HCT116 (cell line): ENCODE measurements around the gene AMOTL1. TPM values are rescaled to one million over a fixed set of nuclear protein-coding genes. Genes with fewer than 3 reads are reported as not detected.

ENCODE experiments used
- ATAC-seq: fragments of 200-7000 bp; cut with Tn5 transposase; 2 replicates; pipeline ENCODE4 v1.9.1; 2020; ENCODE audit warnings: mild to moderate bottlenecking, moderate library complexity
- BruUV-seq: library from RNA; stranded (reverse); fragments of 400-500 nt; replicated peaks from 2 replicates; lab custom pipeline; 2021; lab: Mats Ljungman, UMichigan
- CTCF ChIA-PET: fragments of 300-600 bp; sonication (Branson Sonifier 250); formaldehyde crosslinking; loops from one replicate; lab custom pipeline; 2021; ENCODE audit warnings: antibody characterized with exemption; lab: Charles Lee
- POLR2A ChIA-PET: fragments of 300-600, 350-600 bp; sonication (Branson Sonifier 250); formaldehyde crosslinking; loops from one replicate; lab custom pipeline; 2021; ENCODE audit warnings: antibody characterized with exemption; lab: Charles Lee
- RAD21 ChIA-PET, 2 experiments: fragments of 300-600 bp; sonication (Branson Sonifier 250); formaldehyde crosslinking; loops; one replicate each; lab custom pipeline; 2023; ENCODE audit warnings: low total read pairs in 2 of 2; ENCODE audit not compliant: uncharacterized antibody in 2 of 2, unreplicated experiment in 2 of 2, low non-redundant PET in 1 of 2; lab: Charles Lee
- DNase-seq: peaks from one replicate; pipeline ENCODE4 v3.0.0-alpha.2; 2010; ENCODE audit warnings: low read depth, low spot score
- H2AFZ ChIP-seq: fragments of 200-600 bp; shearing (Covaris generic), sonication (generic); 2 replicates; pipeline ENCODE4 v1.6.1; 2017; ENCODE audit warnings: low read depth, mixed run types, mixed read lengths, antibody characterized with exemption, low read length; ENCODE audit not compliant: poor library complexity, severe bottlenecking
- H3K27ac ChIP-seq: 2 replicates; pipeline ENCODE4 v1.5.1; 2012; ENCODE audit warnings: low read depth, low read length
- H3K27me3 ChIP-seq: fragments of 200-600 bp; sonication (generic); 2 replicates; pipeline ENCODE4 v1.6.1; 2016; ENCODE audit warnings: mixed run types, low read length, mixed read lengths; ENCODE audit not compliant: insufficient read depth
- H3K36me3 ChIP-seq, 2 experiments: fragments of 200-500 bp in 1 of 2; fragments of 200-600 bp in 1 of 2; sonication (Bioruptor generic) in 1 of 2; sonication (generic) in 1 of 2; 2 replicates each; pipeline versions ENCODE4 v1.5.1 to v1.6.1; 2014 to 2016; ENCODE audit warnings: low read length in 2 of 2, inconsistent platforms in 1 of 2, mixed read lengths in 1 of 2, mixed run types in 1 of 2; ENCODE audit not compliant: insufficient read depth in 2 of 2, control insufficient read depth in 1 of 2
- H3K4me1 ChIP-seq, 2 experiments: fragments of 200-600 bp in 1 of 2; sonication (generic) in 1 of 2; 2 replicates each; pipeline versions ENCODE4 v1.5.1 to v1.6.1; 2012 to 2017; ENCODE audit warnings: low read length in 2 of 2, inconsistent platforms in 1 of 2, mild to moderate bottlenecking in 1 of 2, mixed read lengths in 1 of 2, mixed run types in 1 of 2, moderate library complexity in 1 of 2; ENCODE audit not compliant: insufficient read depth in 2 of 2, control insufficient read depth in 1 of 2
- H3K4me2 ChIP-seq: fragments of 200-600 bp; sonication (generic); 2 replicates; pipeline ENCODE4 v1.6.1; 2017; ENCODE audit warnings: mixed run types, low read length, mixed read lengths
- H3K4me3 ChIP-seq, 2 experiments: fragments of 200-600 bp in 1 of 2; sonication (generic) in 1 of 2; replicated peaks in 1 of 2; 2 replicates each; pipeline ENCODE4 v1.5.1; 2011 to 2016; ENCODE audit warnings: low read length in 2 of 2, control low read depth in 1 of 2, low read depth in 1 of 2, mild to moderate bottlenecking in 1 of 2, mixed read lengths in 1 of 2, mixed run types in 1 of 2
- H3K79me2 ChIP-seq: fragments of 200-600 bp; sonication (generic); 2 replicates; pipeline ENCODE4 v1.6.1; 2017; ENCODE audit warnings: mild to moderate bottlenecking, mixed run types, low read length, moderate library complexity, mixed read lengths; ENCODE audit not compliant: insufficient read depth
- H3K9ac ChIP-seq: fragments of 200-600 bp; sonication (generic); 2 replicates; pipeline ENCODE4 v1.6.1; 2016; ENCODE audit warnings: low read length, mixed read lengths
- H3K9me2 ChIP-seq: fragments of 200-600 bp; sonication (generic), shearing (Covaris generic); 2 replicates; pipeline ENCODE4 v1.6.1; 2017; ENCODE audit warnings: mixed run types, mild to moderate bottlenecking, moderate library complexity; ENCODE audit not compliant: insufficient read depth
- H3K9me3 ChIP-seq, 2 experiments: fragments of 200-500 bp in 1 of 2; fragments of 200-600 bp in 1 of 2; sonication (Bioruptor generic) in 1 of 2; sonication (generic) in 1 of 2; 2 replicates each; pipeline ENCODE4 v1.6.1; 2014 to 2017; ENCODE audit warnings: low read length in 2 of 2, mixed read lengths in 2 of 2, inconsistent platforms in 1 of 2, low read depth in 1 of 2, mild to moderate bottlenecking in 1 of 2, mixed run types in 1 of 2, moderate library complexity in 1 of 2; ENCODE audit not compliant: control insufficient read depth in 1 of 2, insufficient read depth in 1 of 2
- H4K20me1 ChIP-seq: fragments of 200-600 bp; sonication (generic), shearing (Covaris generic); 2 replicates; pipeline ENCODE4 v1.6.1; 2017; ENCODE audit warnings: mixed run types, mild to moderate bottlenecking, moderate library complexity; ENCODE audit not compliant: insufficient read depth
- ATF3 ChIP-seq: IDR thresholded peaks from 2 replicates; pipeline ENCODE4 v1.6.1; 2012
- CBX3 ChIP-seq: IDR thresholded peaks from 2 replicates; pipeline ENCODE4 v1.6.1; 2012; ENCODE audit warnings: low read depth
- CEBPB ChIP-seq: IDR thresholded peaks from 2 replicates; pipeline ENCODE4 v1.6.1; 2012; ENCODE audit warnings: low read depth
- CTCF ChIP-seq, 3 experiments: fragments of 200-600 bp in 1 of 3; sonication (generic) in 1 of 3; IDR thresholded peaks in 2 of 3; conservative IDR thresholded peaks in 1 of 3; 2 replicates each; pipeline ENCODE4 v1.5.1; 2012 to 2017; ENCODE audit warnings: low read depth in 2 of 3, low read length in 2 of 3, antibody characterized with exemption in 1 of 3, borderline replicate concordance in 1 of 3, control low read depth in 1 of 3, mild to moderate bottlenecking in 1 of 3, mixed read lengths in 1 of 3, mixed run types in 1 of 3, moderate library complexity in 1 of 3; ENCODE audit not compliant: insufficient read depth in 1 of 3
- EGR1 ChIP-seq: IDR thresholded peaks from 2 replicates; pipeline ENCODE4 v1.6.1; 2012; ENCODE audit warnings: low read depth
- ELF1 ChIP-seq: IDR thresholded peaks from 2 replicates; pipeline ENCODE4 v1.6.1; 2012; ENCODE audit warnings: low read depth, borderline replicate concordance
- EZH2 ChIP-seq: fragments of 200-600 bp; sonication (generic); IDR thresholded peaks from 2 replicates; pipeline ENCODE4 v1.6.1; 2017; ENCODE audit warnings: antibody characterized with exemption, mixed run types
- EZH2phosphoT487 ChIP-seq: fragments of 200-600 bp; IDR thresholded peaks from 2 replicates; pipeline ENCODE4 v1.6.1; 2018; ENCODE audit warnings: antibody characterized with exemption, borderline replicate concordance
- JUND ChIP-seq: IDR thresholded peaks from 2 replicates; pipeline ENCODE4 v1.6.1; 2012
- MAX ChIP-seq: IDR thresholded peaks from 2 replicates; pipeline ENCODE4 v1.6.1; 2012
- POLR2A ChIP-seq: IDR thresholded peaks from 2 replicates; pipeline ENCODE4 v1.7.0; 2011; ENCODE audit warnings: borderline replicate concordance; ENCODE audit not compliant: insufficient read depth, insufficient read length; ENCODE audit errors: extremely low read depth
- POLR2AphosphoS5 ChIP-seq: IDR thresholded peaks from 2 replicates; pipeline ENCODE4 v1.6.1; 2011; ENCODE audit warnings: mild to moderate bottlenecking, low read depth, low read length, moderate library complexity
- RAD21 ChIP-seq: IDR thresholded peaks from 2 replicates; pipeline ENCODE4 v1.6.1; 2012; ENCODE audit warnings: low read depth, mild to moderate bottlenecking
- REST ChIP-seq: IDR thresholded peaks from 2 replicates; pipeline ENCODE4 v1.6.1; 2012; ENCODE audit warnings: low read depth
- SIN3A ChIP-seq: IDR thresholded peaks from 2 replicates; pipeline ENCODE4 v1.6.1; 2012; ENCODE audit warnings: low read depth
- SP1 ChIP-seq: IDR thresholded peaks from 2 replicates; pipeline ENCODE4 v1.6.1; 2012; ENCODE audit warnings: low read depth
- TCF7L2 ChIP-seq: IDR thresholded peaks from 2 replicates; pipeline ENCODE4 v1.7.0; 2011; ENCODE audit warnings: borderline replicate concordance, inconsistent platforms; ENCODE audit not compliant: insufficient read depth, insufficient read length; ENCODE audit errors: extremely low read depth
- YY1 ChIP-seq: IDR thresholded peaks from 2 replicates; pipeline ENCODE4 v1.6.1; 2011; ENCODE audit warnings: low read length, low read depth, moderate library complexity, mild to moderate bottlenecking; ENCODE audit not compliant: insufficient replicate concordance; ENCODE audit errors: extremely low read depth
- ZBTB33 ChIP-seq: IDR thresholded peaks from 2 replicates; pipeline ENCODE4 v1.6.1; 2011; ENCODE audit warnings: mild to moderate bottlenecking, low read length, moderate library complexity; ENCODE audit not compliant: insufficient replicate concordance; ENCODE audit errors: extremely low read depth
- ZFX ChIP-seq: fragments of 450-650 bp; IDR thresholded peaks from 2 replicates; pipeline ENCODE4 v1.6.1; 2017
- intact Hi-C: fragments of 100-400 bp; cut with micrococcal nuclease; formaldehyde crosslinking; loops from 2 replicates; pipeline ENCODE4 v1.10.0; 2022
- total RNA-seq: library from RNA; stranded (reverse); gene quantifications from one replicate; pipeline ENCODE4 v1.2.1, GENCODE V29; 2021; ENCODE audit not compliant: unreplicated experiment

AMOTL1 gene
- total RNA-seq, 1 experiment from 2014 or later = 27.6 TPM

- Histone ChIP-seq H3K9ac (no peak overlapping the region), H3K36me3 (no peaks in the 10 kb centered on the region; a peak in 1 of 4 replicates), H3K27me3 (no peaks in the 10 kb centered on the region), H4K20me1 (no peaks in the 10 kb centered on the region), H3K4me2 (no peak overlapping the region), H3K79me2 (no peaks in the 10 kb centered on the region), H3K4me1 (peaks cover 16 to 29% of the 10 kb centered on the region in 2 experiments), H2AFZ (no peak overlapping the region), H3K9me2 (no peaks in the 10 kb centered on the region), H3K27ac (no peak overlapping the region), H3K4me3 (no peak overlapping the region), H3K9me3 (no peaks in the 10 kb centered on the region)
- DNase-seq (no peak), ATAC-seq (no peak)
- ChIA-PET POLR2A (no interaction called here), RAD21 (no interaction called here), CTCF (interaction anchor here (1.8 kb wide), 1 partner anchor 10 kb away, joined by 7 read pairs; no protein-coding TSS in a partner anchor)
- BruUV-seq = no TSS peak
- intact Hi-C loops = no loop called here
- TF ChIP-seq ZFX (no peak), YY1 (no peak), MAX (no peak), CTCF (IDR thresholded peaks at IDR 0.05 in 2 of 3, conservative IDR thresholded peaks at IDR 0.05 in 1 of 3; ENCODE audit: borderline replicate concordance in 1 of 3, insufficient read depth in 1 of 3, low read depth in 2 of 3, low read length in 2 of 3) (no peak), RAD21 (no peak), EZH2 (no peak), REST (no peak), EZH2phosphoT487 (no peak), ATF3 (no peak), SIN3A (no peak), JUND (no peak), POLR2AphosphoS5 (no peak), ZBTB33 (no peak), ELF1 (no peak), SP1 (no peak), CEBPB (no peak), TCF7L2 (no peak), CBX3 (no peak), EGR1 (no peak), POLR2A (no peak)
Measured at GRCh38 chr11:94873916-94874540, 105.9 kb downstream of the AMOTL1 start.
